GM18520 (cell line): ENCODE measurements around the gene USP22.
"Not testable (repeated sequence)": the region's sequence is repeated elsewhere in the genome, so short reads cannot be mapped to it uniquely, and the experiment has no call there.

Experiments used
- ATAC-seq: cut with Tn5 transposase; IDR thresholded peaks from one replicate; pipeline ENCODE4 v1.9.1; 2021; ENCODE audit not compliant: unreplicated experiment

USP22 gene

DNA sequence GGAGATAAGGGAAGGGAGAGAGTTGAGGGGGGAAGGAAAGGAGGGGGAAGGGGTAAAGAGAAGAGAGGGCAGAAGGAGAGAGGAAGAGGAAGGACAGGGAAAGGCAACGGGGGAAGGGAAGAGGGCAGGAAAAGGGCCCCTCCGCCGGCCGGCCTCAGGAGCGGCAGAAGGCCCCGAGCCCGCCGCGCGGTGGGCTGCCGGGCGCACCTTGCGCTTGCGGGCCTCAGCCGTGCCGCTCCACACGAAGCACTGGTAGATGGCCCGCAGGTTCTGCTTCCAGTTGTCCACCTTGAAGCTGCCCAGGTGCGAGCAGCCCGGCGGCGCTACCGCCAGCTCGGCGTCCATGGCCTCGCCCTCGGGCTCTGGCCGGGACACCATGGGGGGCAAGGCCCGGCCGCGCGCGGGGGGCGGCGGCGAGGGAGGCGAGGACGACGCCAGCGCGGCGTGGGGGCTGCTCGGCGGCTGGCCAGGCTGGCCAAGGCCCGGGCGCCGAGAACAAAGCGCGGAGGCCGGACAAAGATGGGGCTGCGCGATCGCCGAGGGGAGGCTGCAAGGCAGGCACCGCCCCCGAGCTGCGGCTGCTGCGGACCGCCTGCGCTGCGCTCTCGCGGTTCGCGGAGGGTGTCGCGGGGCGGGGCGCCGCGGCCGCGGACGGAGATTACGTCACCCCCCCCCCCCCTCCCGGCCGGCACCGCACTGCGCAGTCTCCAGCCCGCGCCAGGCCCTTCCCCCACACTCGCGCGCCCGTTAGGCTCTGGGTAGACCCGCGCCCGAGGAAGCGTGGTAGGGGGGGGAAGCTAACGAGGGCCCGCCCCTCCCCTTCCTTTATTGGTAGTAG, at the start of gene USP22:
TSS of gene USP22 (minus strand) at position 554 of the 838 bp plus-strand sequence. CDS start at position 378, 176 bp downstream.
- ATAC-seq: peak; percentile 60

DNA sequence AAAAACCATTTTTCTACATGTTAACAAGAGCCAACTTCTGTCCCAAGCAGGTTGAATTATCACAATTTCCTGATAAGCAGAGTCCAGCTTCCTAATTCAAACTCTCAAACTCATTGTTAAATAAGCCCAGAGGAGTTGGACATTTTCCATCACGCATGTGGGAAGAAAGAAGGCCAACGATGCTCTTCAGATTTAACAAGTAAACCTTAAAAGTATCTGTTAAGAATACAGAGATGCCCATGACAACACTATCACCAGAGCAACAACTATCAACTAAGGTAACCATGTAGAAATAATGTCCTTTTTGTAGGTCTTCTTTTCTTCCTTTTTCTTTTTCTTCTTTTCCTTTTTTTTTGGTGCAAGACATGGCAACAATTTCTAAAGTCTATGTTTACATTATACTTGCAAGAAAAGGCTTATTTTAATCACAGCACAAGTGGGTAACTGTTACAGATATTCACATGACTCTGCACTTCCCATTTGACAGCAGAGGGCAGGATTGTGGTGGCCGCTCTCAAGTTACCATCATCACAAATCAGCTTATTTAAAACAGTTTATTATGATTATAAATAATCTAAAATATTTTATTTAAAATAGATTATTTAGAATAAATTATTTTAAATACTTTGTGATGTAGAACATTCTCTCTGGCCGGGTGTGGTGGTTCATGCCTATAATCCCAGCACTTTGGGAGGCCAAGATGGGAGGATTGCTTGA, 48.2 kb upstream of the USP22 start:
- ATAC-seq: no peak

DNA sequence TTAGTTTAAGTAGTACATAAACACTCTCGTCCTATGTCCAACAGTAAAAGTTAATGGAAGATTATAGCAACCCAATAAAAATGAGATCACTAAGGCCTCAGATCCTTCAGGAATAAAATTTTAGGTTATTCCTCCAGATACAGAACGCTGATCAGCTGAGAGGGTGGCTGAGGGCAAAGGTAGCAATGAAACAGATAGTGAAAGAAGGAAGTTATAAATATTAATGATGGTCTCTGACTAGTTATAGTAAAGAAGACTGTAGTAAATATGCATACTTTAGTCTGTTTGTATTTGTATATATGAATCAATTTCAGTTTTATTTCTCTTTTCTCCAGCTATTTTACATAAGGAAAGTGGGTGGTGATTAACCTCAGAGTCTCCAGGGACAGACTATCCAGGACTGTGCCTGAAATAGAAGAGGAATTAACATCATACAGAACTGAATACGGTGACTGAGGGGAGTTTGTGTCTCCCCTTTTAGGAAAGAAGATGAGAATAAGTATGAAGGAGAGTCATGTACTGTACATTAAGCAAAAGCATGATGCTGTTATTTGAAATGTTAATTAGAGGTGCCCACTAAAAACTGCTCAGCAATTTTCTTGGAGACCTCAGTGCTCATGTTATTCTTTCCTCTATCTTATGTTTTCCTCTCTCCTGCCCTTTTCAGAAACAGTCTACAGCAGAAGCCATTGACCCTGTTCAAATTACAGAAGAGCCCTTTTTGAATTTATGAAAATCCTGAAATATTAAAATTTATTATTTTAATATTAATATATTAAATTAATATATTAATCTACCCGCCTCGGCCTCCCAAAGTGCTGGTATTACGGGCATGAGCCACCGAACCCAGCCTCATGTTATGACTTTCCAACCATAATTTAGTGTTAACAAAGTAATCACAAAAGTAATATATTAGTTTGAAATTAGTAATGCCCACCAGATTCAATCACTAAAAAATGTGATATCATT, 47.4 kb upstream of the USP22 start:
- peak; percentile 74 for ATAC-seq

DNA sequence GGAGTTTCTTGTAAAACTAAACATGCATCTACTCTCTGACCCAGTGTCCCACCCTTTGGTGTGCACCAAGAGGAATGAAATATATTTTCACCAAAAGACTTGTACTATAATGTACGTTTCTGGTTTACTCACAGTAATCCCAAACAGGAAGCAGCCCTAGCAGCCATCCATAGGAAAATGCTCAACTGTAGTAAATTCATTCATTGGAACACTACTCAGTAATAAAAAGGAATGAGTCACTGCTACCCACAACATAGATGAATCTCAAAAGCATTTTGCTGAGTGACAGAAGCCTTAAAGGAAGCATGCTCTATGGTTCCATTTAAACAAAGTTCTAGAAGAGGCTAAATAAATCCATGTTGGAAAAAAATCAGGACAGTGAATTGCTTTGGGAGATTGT, 46.3 kb upstream of the USP22 start:
- ATAC-seq: no peak

DNA sequence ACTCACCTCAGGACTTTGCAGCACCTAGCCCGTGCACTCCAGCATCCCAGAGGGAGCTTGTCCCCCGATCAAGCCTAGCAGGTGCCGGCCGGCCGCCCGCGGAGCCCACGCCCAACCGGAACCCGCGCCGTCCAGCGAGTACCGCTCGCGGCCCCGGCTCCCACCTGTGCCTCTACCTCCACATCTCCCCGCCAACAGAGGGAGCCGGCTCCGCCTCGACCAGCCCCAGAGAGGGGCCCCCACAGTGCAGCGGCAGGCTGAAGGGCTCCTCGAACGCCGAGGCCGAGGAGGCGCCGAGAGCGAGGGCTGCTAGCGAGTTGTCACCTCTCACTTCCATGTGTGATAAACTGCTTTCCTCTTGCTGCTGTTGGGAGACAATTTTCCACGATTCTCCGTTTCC, 42.9 kb upstream of the USP22 start:
- no peak for ATAC-seq

DNA sequence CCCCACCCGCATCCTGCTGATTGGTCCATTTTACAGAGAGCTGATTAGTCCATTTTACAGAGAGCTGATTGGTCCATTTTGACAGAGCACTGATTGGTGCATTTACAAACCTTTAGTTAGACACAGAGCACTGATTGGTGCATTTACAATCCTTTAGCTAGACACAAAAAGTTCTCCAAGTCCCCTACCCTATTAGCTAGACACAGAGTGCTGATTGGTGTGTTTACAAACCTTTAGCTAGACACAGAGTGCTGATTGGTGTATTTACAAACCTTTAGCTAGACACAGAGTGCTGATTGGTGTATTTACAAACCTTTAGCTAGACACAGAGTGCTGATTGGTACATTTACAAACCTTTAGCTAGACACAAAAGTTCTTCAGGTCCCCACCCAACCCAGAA, 42.5 kb upstream of the USP22 start:
- ATAC-seq: not testable (repeated sequence)

DNA sequence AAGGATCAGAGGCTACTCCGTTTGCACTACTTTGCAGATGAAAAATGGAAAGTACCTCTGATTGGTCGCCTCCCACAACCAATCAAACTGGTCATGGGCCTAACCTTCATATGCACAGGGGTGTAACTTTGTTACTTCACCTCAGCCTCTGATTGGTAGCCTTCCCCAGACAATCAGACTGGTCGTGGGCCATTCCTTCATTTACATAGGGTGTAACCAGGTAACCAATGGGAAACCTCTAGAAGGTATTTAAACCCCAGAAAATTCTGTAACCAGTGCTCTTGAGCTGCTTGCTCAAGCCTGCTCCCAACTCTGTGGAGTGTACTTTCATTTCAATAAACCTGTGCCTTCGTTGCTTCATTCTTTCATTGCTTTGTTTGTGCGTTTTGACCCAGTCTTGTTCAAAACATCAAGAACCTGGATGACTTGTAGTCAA, 39.2 kb upstream of the USP22 start:
- no peak for ATAC-seq

DNA sequence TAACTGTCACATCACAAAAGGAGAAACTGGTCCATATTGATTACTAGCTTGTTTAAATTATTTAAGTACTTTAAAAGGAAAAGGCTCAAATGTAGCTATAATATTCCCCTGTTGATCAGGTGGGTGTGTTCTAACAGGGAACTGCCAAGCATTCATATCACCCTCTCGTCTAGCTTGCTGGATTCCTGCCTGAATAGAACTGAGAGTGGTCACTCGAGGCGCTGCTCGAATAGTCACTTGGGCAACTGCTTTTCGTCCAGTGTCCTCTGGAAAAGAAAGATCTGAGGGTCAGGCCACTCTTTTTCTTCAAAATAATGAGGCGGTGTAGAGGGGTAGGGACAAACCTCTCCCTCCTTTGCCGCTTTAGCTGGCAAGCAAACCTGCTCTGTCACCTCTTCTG, 36.4 kb upstream of the USP22 start:
- ATAC-seq: no peak

DNA sequence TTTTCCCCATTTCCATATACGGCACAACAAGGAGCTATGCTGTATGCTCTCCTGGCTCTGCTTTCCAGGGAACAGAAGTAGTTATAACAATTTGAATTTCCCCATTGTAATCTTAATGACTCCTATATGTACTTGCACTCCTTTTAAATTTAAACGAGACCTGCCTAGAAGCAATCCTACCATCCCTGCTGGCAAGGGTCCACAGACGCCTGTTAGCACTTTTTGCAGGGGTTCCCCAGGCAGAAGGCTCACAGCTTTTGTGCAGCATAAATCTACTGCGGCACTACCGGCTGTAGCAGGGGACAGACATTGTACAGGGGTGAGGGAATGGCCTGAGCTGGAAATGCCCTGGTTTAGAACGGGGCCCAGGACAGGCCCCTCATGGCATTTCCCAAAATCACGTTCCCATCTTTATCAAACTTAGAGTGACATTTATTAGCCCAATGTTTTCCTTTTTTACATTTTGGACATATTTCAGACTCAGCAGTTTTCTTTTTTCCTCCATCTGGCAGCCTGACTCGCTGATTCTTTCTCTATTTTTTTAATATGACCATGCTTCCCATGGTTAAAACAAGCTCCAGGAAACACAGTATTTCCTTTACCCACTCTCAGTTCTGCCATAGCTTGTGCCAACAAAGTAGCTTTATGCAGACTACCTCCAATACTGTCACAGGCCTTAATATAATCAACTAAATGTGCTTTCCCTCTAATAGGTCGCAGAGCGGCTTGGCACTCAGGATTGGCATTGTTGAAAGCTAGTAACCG, 35.4 kb upstream of the USP22 start:
- ATAC-seq: no peak

DNA sequence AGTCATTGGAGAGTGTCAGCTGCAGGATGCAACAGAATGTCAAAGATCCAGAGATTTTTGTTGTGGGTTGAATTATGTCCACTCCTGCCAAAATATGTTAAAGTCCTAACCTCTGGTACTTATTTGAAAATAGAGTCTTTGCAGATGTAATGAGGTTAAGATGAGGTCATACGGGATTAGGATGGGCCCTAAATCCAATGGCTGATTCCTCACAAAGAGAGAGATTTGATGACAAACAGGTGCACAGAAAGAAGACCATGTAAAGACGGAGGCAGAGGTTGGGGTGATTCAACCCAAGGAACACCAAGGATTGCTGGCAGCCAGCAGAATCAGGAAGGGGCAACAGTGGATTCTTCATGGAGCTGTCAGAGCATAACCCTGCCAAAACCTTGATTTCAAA, 34.5 kb upstream of the USP22 start:
- ATAC-seq: no peak

DNA sequence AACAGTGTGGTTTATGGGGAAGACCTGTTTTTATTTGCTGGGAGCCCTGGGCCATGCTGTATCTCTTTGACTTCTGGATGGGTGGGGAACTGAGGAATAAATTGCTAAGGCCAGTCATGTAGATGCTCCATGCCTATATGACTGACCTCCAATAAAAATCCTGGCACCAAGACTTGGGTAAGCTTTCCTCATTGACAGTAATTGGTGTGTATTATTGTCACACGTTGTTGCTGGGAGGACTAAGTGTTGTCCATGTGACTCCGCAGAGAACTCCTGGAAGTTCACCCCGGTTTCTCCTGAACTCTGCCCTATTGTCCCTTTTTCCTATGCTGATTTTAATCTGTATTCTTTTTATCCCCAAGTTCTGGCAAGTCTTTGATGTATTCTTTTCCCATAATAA, 33.4 kb upstream of the USP22 start:
- ATAC-seq: no peak

DNA sequence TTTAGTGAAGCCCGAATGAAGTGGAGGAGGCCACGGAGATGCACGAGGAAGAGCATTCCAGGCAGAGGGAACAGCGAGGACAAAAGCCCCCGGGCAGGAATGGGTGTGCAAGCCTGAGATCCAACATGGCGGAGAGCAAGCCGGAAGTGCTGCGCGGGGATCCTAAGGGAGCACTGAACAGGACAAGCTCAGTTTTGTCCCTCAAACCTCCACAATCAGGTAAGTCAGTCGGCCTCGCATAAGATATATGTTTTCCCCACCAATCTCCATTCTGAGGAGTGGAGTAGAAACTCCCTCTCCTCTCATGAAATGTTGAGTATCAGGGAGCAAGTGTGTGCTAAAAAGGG, 32.9 kb upstream of the USP22 start:
- ATAC-seq: no peak

DNA sequence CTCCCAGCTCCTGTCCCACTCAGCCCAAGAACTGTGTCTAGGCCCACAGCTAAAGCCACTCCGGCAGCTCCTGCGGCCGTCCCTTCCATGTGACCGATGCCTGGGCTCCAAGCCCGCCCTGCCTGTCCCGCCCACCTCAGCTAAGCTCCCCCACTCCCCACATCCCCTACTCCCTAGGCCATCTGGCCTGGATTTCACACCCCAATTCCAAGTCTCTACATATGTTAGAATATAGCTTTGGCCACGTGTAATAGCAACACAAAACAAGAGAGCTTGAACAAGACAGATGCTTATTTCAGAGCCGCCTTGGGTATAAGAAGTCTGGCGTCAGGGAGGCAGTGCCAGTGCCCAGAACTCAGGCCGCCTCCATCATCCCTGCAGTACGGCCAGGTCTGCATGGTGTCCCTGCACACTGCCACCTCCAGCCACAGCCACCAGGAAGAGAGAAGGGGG, 30.0 kb upstream of the USP22 start:
- no peak for ATAC-seq

DNA sequence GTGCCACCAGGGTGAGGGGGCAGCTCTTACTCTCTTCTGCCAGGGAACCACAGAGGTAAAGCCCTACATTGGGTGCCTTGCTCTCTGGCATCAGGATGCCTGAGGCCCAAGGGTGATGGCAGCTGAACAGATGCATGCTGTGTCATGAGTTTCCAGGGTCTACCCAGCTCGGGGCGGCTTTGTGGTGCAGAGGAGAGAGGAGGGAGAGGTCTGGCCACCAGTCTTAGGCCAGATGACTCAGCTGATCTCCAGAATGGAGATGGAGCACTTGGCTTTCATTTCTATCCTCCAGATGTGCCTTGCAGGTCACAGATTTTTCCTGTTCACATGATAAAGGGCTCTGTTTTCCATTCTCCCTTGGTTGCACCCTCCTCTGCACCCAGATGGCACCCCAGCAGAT, 23.6 kb upstream of the USP22 start:
- no peak for ATAC-seq

DNA sequence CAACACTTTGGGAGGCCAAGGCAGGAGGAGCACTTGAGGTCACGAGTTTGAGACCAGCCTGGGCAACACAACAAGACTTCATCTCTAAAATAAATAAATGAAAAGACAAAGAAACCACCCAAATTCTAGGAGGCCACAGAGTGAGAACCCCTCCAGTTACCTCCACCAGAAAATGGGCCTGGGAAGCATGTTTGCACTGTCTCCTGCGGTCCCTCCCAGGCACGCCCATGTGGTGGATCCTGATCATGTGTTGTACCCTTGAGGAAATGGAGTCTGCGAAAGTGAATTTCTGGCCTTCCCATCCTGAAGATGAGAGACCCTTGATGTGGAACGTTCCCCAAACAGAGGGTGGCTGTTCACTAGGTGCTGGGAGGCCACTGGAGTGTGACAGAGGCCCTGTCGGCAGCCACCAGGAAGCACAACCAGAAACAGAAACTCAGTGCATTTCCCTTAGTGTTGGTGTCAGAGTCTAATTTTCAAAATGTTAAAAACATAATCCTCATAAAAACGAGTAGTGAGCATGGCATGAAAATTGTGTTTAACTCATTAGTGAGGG, 19.2 kb upstream of the USP22 start:
- ATAC-seq: no peak

DNA sequence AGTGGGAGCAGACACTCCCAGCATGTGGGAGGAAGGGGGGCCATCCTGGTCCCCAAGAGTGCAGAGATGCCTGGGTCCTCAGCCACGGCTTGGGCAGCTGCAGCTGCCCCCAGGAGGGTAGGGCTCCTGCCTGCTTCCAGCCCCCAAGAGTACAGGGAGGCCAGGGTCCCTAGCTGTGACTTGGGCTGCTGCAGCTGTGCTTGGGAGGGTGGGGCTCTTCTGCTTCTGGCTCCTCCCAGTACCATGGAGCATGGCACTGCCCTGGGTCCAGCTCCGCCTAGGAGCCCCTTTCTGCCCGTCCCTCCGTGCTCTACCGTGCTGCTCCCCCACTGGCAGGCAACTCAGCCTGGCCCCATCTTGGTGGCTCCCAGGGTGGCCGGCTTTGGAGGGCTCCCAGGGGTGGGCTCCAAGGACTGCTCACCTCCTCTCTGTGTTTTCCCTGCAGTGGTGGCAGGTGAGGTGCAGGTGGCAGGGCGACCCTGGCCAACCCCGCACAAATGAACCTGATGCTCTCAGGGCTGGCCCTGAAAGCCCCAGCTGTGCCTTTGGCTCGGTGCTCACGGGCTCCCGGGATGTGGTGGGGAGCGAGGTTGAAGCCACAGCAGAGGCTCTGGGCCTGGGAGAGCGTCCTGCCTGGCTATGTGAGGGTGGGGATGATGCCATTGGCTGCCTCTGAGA, 18.5 kb upstream of the USP22 start:
- no peak for ATAC-seq

DNA sequence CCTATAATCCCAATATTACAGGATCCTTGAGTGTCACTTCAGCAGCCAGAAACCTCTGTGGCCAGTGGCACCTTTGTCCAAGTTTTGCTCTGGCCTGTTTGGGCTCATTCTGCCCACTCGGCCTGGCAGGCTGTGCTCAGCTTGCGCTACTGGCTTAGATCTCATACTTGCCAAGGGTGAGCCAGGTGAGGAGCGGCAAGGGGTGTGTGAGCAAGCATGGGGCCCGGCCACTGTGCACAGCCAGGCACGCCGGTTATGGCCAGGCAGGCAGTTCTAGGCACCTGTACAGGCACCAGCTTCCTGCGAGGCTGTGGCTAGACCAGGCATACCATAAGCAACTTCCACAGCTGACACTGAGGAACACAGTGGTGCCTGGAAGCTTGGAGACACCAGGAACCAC, 16.9 kb upstream of the USP22 start:
- ATAC-seq: no peak

DNA sequence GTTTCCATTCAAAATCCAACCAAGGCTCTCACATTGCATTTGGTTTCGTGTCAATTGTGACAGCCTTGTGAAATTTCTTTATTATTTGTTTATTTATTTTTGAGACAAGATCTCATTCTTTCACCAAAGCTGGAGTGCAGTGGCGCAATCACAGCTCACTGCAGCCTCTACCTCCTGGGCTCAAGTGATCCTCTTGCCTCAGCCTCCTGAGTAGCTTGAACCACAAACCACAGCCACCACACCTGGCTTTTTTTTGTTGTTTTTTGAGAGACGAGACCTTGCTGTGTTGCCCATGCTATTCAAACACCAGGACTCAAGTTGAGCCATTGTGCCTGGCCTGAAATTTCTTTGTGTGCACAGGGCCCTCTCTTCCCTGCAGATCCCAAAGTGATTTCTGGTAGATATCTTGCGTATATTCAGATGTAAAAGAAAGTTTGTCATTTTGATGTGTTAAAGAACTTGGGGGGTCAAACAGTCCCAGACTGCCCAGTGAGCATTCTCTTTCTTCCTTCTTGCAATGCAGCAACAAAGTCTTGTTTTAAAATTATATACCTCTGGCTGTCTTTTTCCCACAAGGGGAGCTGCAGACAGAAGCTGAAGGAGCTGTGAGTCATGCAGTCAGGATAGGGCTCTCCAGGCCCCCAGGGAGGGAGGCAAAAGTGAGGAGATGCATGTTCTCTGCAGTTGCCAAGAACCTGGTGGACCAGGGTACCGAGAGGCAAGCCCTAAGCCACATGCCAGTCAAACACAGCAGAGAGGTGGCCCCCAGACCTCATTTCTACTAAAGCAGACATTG, 15.5 kb upstream of the USP22 start:
- ATAC-seq: no peak

DNA sequence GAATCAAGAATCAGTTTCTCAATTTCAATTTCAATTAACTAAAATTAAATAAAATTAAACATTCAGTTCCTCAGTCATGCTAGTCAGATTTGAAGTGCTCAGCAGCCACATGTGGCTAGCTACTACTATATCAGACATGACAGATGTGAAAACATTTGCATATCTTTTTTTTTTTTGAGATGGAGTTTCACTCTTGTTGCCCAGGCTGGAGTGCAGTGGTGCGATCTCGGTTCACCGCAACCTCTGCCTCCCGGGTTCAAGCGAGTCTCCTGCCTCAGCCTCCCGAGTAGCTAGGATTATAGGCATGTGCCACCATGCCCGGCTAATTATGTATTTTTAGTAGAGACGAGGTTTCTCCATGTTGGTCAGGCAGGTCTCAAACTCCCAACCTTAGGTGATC, 10.2 kb upstream of the USP22 start:
- ATAC-seq: not testable (repeated sequence)
